Fibroblast of lung (primary cell): ENCODE measurements around the gene ZSCAN1. TPM values are rescaled to one million over a fixed set of nuclear protein-coding genes. Genes with fewer than 3 reads are reported as not detected.

Experiments used
- DNase-seq, 2 donors: peaks; one replicate each; pipeline versions ENCODE4 v3.0.0 to v3.0.0-alpha.2; 2010; ENCODE audit warnings: low read depth in 2 of 2
- H2AFZ ChIP-seq: 2 replicates; pipeline ENCODE4 v1.5.1; 2012; ENCODE audit warnings: low read length, control low read depth, inconsistent platforms
- H3K27ac ChIP-seq: 2 replicates; pipeline ENCODE4 v1.5.1; 2011; ENCODE audit warnings: low read length, control low read depth; ENCODE audit not compliant: insufficient read depth
- H3K27me3 ChIP-seq: 2 replicates; pipeline ENCODE4 v1.5.1; 2011; ENCODE audit warnings: mild to moderate bottlenecking, low read length; ENCODE audit not compliant: control insufficient read depth, insufficient read depth
- H3K36me3 ChIP-seq: 2 replicates; pipeline ENCODE4 v1.5.1; 2011; ENCODE audit warnings: low read length; ENCODE audit not compliant: control insufficient read depth, insufficient read depth
- H3K4me1 ChIP-seq: 2 replicates; pipeline ENCODE4 v1.5.1; 2011; ENCODE audit warnings: low read length; ENCODE audit not compliant: control insufficient read depth, insufficient read depth; ENCODE audit errors: extremely low read depth
- H3K4me2 ChIP-seq: 2 replicates; pipeline ENCODE4 v1.5.1; 2011; ENCODE audit warnings: low read length, control low read depth; ENCODE audit not compliant: insufficient read depth; ENCODE audit errors: extremely low read depth
- H3K4me3 ChIP-seq, 4 experiments: fragments of 200-600 bp in 1 of 4; sonication (generic) in 1 of 4; replicated peaks in 1 of 4; 2 replicates each; pipeline ENCODE4 v1.5.1; 2011 to 2016; ENCODE audit warnings: low read length in 4 of 4, low read depth in 3 of 4, mild to moderate bottlenecking in 3 of 4, control low read depth in 2 of 4, inconsistent platforms in 1 of 4, mixed read lengths in 1 of 4; ENCODE audit not compliant: insufficient read depth in 1 of 4; ENCODE audit errors: control extremely low read depth in 1 of 4
- H3K79me2 ChIP-seq: 2 replicates; pipeline ENCODE4 v1.5.1; 2012; ENCODE audit warnings: mild to moderate bottlenecking, low read length, inconsistent platforms; ENCODE audit not compliant: control insufficient read depth, insufficient read depth
- H3K9ac ChIP-seq: 2 replicates; pipeline ENCODE4 v1.5.1; 2011; ENCODE audit warnings: mild to moderate bottlenecking, low read length, control low read depth; ENCODE audit not compliant: insufficient read depth
- H3K9me3 ChIP-seq: 2 replicates; pipeline ENCODE4 v1.5.1; 2012; ENCODE audit warnings: low read depth, low read length; ENCODE audit not compliant: control insufficient read depth, insufficient read depth
- H4K20me1 ChIP-seq: 2 replicates; pipeline ENCODE4 v1.5.1; 2011; ENCODE audit warnings: low read length; ENCODE audit not compliant: control insufficient read depth, insufficient read depth; ENCODE audit errors: extremely low read depth
- CTCF ChIP-seq, 2 donors: IDR thresholded peaks in 1 of 2; conservative IDR thresholded peaks in 1 of 2; 1 replicate in 1 of 2; 2 replicates in 1 of 2; pipeline ENCODE4 v1.5.1; 2011 to 2012; ENCODE audit warnings: low read length in 2 of 2, control low read depth in 1 of 2, inconsistent platforms in 1 of 2, low read depth in 1 of 2, mild to moderate bottlenecking in 1 of 2
- EZH2 ChIP-seq: IDR thresholded peaks from 2 replicates; pipeline ENCODE4 v1.5.1; 2012; ENCODE audit warnings: low read length, control low read depth, mild to moderate bottlenecking; ENCODE audit errors: missing control alignments
- polyA plus RNA-seq, 2 donors: library from polyadenylated mRNA; depleted of rRNA in 1 of 2; stranded (reverse) in 1 of 2; unstranded in 1 of 2; fragments of >200 nt; gene quantifications; 2 replicates each; pipeline ENCODE4 v1.2.1, GENCODE V29; 2011 to 2012; ENCODE audit warnings: missing spikeins in 1 of 2
- total RNA-seq: library from RNA; depleted of rRNA; stranded (reverse); fragments of >200 nt; gene quantifications from 2 replicates; pipeline ENCODE4 v1.2.1, GENCODE V29; 2014

The ZSCAN1 gene
- total and polyA plus RNA-seq, 2 donors (not counting 1 experiment from before 2014, with no cell fraction given) = not detected

GRCh38 chr19:58063712-58064111, 29.9 kb downstream of the ZSCAN1 start:
- Histone ChIP-seq H3K9ac (no peak overlapping the region), H3K4me2 (no peak overlapping the region), H3K27ac (no peak overlapping the region), H3K4me3 (no peak overlapping the region), H3K27me3 (no peaks in the 10 kb centered on the region), H3K9me3 (peaks cover 4% of the 10 kb centered on the region), H3K79me2 (no peaks in the 10 kb centered on the region), H2AFZ (no peak overlapping the region), H4K20me1 (no peaks in the 10 kb centered on the region), H3K36me3 (no peaks in the 10 kb centered on the region), H3K4me1 (peaks cover 2% of the 10 kb centered on the region)
- DNase-seq = no peak
- TF ChIP-seq CTCF (conservative IDR thresholded peaks at IDR 0.05 in 1 of 2, IDR thresholded peaks at IDR 0.05 in 1 of 2; ENCODE audit: low read depth in 1 of 2, low read length in 2 of 2) = no peak
- TF ChIP-seq EZH2 = no peak

- Histone ChIP-seq H3K4me3 (no peak overlapping the region), H3K4me2 (no peak overlapping the region), H3K9me3 (peaks cover 4% of the 10 kb centered on the region)
Observed at GRCh38 chr19:58067240-58067912, 33.6 kb downstream of the ZSCAN1 start.

GRCh38 chr19:58079792-58080191, 46.0 kb downstream of the ZSCAN1 start:
- Histone ChIP-seq H3K79me2 (no peaks in the 10 kb centered on the region), H3K9ac (no peak overlapping the region), H3K27ac (no peak overlapping the region), H3K4me2 (no peak overlapping the region), H3K4me3 (no peak overlapping the region), H3K9me3 (no peaks in the 10 kb centered on the region), H3K4me1 (no peaks in the 10 kb centered on the region), H2AFZ (no peak overlapping the region), H3K36me3 (no peaks in the 10 kb centered on the region), H3K27me3 (no peaks in the 10 kb centered on the region), H4K20me1 (no peaks in the 10 kb centered on the region)
- DNase-seq = no peak
- TF ChIP-seq EZH2 (no peak), CTCF (conservative IDR thresholded peaks at IDR 0.05 in 1 of 2, IDR thresholded peaks at IDR 0.05 in 1 of 2; ENCODE audit: low read depth in 1 of 2, low read length in 2 of 2) (no peak)

More at GRCh38 chr19:58067240-58067912, 33.6 kb downstream of the ZSCAN1 start:
- TF ChIP-seq EZH2 (no peak), CTCF (conservative IDR thresholded peaks at IDR 0.05 in 1 of 2, IDR thresholded peaks at IDR 0.05 in 1 of 2; ENCODE audit: low read depth in 1 of 2, low read length in 2 of 2) (no peak)
- Histone ChIP-seq H3K36me3 (no peaks in the 10 kb centered on the region), H3K9ac (no peak overlapping the region), H4K20me1 (no peaks in the 10 kb centered on the region), H2AFZ (no peak overlapping the region), H3K27ac (no peak overlapping the region), H3K27me3 (no peaks in the 10 kb centered on the region), H3K79me2 (no peaks in the 10 kb centered on the region), H3K4me1 (no peaks in the 10 kb centered on the region)
- peak; percentile 7 to 22 for DNase-seq
